HT-29 (cell line): Measurements from ENCODE around the gene LRRTM4. TPM values are rescaled to one million over a fixed set of nuclear protein-coding genes. Genes with fewer than 3 reads are reported as not detected.
A peak's percentile ranks its signal among the peaks of the same experiment; 100 is the strongest.
"Not testable (repeated sequence)": the region's sequence is repeated elsewhere in the genome, so short reads cannot be mapped to it uniquely, and the experiment has no call there.

Experiments
- DNase-seq: peaks from one replicate; pipeline ENCODE4 v3.0.0-alpha.2; 2015; ENCODE audit warnings: low spot score
- total RNA-seq: library from RNA; depleted of rRNA; stranded (reverse); fragments of >200 nt; shearing (Covaris generic); gene quantifications from 2 replicates; pipeline ENCODE4 v1.2.3, GENCODE V29; 2014

LRRTM4 gene
- total RNA-seq, 1 experiment from 2014 or later, result not detected

- peak; percentile 12 for DNase-seq
Observed at GRCh38 chr2:76870011-76870410, 652.2 kb downstream of the LRRTM4 start.

GRCh38 chr2:76867854-76868253 lies 654.3 kb downstream of the LRRTM4 start:
- DNase-seq, result no peak

GRCh38 chr2:76866464-76866863 lies 655.7 kb downstream of the LRRTM4 start:
- DNase-seq, result no peak

GRCh38 chr2:76862901-76863300 lies 659.3 kb downstream of the LRRTM4 start:
- DNase-seq, result no peak

GRCh38 chr2:76861708-76862107 lies 660.5 kb downstream of the LRRTM4 start:
- DNase-seq, result no peak

- no peak for DNase-seq
Observed at GRCh38 chr2:76851000-76851399, 671.2 kb downstream of the LRRTM4 start.

- no peak for DNase-seq
Observed at GRCh38 chr2:76849086-76849485, 673.1 kb downstream of the LRRTM4 start.

DNA sequence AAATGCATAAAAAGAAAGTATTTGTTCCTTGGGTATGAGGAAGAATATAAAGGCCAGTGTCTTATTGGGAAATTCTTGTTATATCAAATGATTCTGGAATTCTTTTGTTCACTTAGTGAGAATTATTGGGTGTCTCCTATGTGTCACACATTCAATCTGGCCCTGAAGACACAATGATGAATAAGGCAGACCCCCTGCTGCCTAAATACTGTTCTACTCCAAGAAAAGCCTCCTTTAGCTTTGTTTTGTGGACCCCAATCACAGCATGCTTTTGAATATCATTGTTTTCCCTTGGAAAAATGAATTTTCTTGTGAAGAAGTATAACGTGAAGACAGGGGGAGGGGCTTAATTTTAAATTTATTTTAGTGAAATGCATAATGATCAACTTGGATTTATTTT lies 682.4 kb downstream of the LRRTM4 start:
- no peak for DNase-seq

- DNase-seq, result no peak
Observed at GRCh38 chr2:76829374-76830234, 692.6 kb downstream of the LRRTM4 start.

GRCh38 chr2:76826691-76827090 lies 695.5 kb downstream of the LRRTM4 start:
- DNase-seq, result no peak

GRCh38 chr2:76825140-76825970 lies 696.8 kb downstream of the LRRTM4 start:
- DNase-seq, result no peak

GRCh38 chr2:76821731-76822130 lies 700.4 kb downstream of the LRRTM4 start:
- no peak for DNase-seq

DNA sequence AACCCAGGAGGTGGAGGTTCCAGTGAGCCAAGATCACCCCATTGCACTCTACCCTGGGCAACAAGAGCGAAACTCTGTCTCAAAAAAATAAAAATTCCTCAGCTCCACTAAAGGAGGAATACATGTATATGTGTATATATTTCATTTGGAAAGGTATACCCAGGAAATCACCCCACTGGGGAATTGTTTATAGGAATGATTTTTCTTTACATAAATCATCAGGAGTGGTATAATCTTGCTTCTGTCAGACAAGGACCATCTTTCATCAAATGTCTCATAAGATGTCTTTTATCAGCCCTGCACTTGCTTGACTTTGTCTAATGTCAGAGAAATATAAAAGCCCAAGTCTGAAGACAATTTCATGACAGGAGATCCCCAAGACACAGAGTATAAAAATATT lies 709.1 kb downstream of the LRRTM4 start:
- DNase-seq, result no peak

DNA sequence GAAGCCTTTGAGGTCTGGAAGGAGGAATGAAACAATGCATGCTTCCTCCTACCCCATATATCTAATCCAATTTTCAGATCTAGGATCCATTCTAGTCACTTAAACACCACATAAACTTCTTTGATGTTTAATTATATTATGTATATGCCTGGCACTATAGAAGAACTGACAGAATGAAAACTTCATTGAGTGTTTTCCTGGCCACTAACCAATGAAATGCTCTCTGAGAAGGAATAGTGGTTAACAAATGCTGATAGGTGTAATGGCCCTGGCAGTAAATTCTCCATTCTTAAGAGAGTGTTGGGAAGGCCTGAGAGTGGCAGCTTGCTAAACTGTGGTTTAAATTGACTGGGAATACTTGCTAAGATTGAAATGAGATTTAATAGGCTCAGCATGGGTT lies 710.0 kb downstream of the LRRTM4 start:
- no peak for DNase-seq

- DNase-seq, result no peak
Observed at GRCh38 chr2:76809136-76809535, 713.0 kb downstream of the LRRTM4 start.

GRCh38 chr2:76808732-76809131 lies 713.4 kb downstream of the LRRTM4 start:
- no peak for DNase-seq

DNA sequence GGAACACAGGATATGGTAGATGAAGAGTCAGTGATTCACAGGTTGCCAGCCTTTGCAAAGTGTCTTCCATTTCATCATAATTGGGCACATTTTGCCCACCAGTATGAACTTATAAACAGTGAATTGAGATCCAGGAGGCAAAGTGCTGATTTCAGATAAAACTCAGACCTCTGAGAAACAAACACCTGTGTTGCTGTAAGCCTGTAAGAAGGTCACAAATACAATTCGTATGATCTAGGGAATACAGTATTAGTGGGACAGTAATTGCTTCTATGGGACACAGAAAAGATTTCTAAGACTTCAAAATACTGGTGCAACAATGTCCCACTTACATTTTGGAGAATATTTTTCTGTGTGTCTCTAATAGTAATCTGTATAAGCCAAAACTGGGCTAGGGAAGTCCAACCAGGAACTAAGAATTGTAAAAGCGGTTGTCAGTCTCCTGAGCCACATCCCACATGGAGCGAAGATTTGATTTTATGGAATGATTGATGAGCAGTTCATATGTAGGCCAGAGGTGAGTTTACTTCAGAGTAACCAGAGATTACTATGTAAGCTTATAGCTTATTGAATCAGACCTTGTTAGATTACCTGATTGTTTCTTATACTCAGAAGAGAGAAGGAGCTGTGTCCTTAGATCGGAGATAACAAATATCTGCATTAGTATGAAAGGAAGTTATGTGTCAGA lies 728.4 kb downstream of the LRRTM4 start:
- peak; percentile 25 for DNase-seq

- not testable (repeated sequence) for DNase-seq
Observed at GRCh38 chr2:76781313-76781712, 740.9 kb downstream of the LRRTM4 start.

DNA sequence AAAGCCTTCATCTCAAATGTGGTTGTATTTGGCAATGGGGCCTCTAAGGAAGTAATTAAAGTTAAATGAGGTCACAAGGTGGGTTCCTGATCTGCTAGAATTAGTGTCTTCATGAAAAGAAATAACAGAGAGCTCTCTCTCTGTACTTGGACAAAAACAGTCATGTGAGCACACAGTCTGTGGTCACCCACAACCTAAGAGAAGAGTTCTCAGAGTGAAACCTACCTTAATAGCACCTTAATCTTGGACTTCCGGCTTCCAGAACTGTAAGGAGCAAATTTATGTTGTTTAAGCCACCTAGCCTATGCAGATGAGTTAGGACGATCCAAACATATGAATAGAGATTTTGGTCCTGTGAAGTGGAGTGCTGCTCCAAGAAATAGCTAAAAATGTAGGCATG lies 758.9 kb downstream of the LRRTM4 start:
- DNase-seq, result no peak

GRCh38 chr2:76760367-76760704 lies 761.8 kb downstream of the LRRTM4 start:
- no peak for DNase-seq

DNA sequence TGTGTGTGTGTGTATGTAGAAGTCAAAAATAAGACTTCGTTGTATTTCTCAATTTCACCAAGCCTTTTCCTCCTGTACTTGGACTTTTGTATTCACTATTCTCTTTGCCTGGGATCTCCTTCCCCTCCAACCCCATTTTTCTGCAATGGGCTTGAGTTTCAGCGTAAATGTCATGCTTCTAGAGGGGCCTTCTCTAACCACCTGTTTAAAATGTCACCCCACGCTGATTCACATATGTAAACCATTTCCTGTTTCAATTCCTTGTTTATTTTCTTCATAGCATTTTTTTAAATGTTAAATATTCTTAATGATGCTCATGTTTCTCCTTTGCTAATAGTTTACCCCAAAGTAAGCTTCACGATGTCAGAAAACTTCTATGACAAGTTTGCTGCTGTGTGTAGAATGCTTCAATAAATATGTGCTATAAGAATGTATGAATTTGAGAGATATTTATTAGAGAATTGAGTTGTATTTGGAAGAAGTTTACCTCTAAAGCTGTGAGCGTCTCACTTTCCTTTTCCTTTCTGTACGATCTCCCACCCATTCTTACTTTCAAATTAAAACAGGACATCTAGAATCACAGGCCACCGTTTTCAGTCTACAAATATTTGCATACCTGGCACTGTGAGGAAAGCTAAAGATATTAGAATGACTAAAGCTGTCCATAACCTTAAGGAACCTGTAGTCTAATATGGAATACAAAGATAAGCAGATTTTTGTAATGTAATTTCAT lies 762.4 kb downstream of the LRRTM4 start:
- no peak for DNase-seq

GRCh38 chr2:76752506-76752905 lies 769.7 kb downstream of the LRRTM4 start:
- no peak for DNase-seq
